Large intestine (tissue), 3 donors: ENCODE results near the gene RIMBP2. TPM values are rescaled to one million over a fixed set of nuclear protein-coding genes. Genes with fewer than 3 reads are reported as not detected.
A peak's percentile ranks its signal among the peaks of the same experiment; 100 is the strongest.
"Not testable (repeated sequence)": the region's sequence is repeated elsewhere in the genome, so short reads cannot be mapped to it uniquely, and the experiment has no call there.

ENCODE experiments used
- DNase-seq, 2 donors: peaks; one replicate each; pipeline versions ENCODE4 v3.0.0 to v3.0.0-alpha.2; 2013
- H3K27ac ChIP-seq: one replicate; pipeline ENCODE4 v1.5.1; 2013; ENCODE audit warnings: low read length
- H3K27me3 ChIP-seq: 2 replicates; pipeline ENCODE4 v1.6.1; 2013; ENCODE audit warnings: low read length; ENCODE audit not compliant: control insufficient read depth, insufficient read depth
- H3K36me3 ChIP-seq: 2 replicates; pipeline ENCODE4 v1.6.1; 2013; ENCODE audit warnings: low read length; ENCODE audit not compliant: control insufficient read depth, insufficient read depth
- H3K4me1 ChIP-seq: one replicate; pipeline ENCODE4 v1.6.1; 2013; ENCODE audit warnings: low read length; ENCODE audit not compliant: control insufficient read depth, insufficient read depth
- H3K4me3 ChIP-seq: one replicate; pipeline ENCODE4 v1.5.1; 2013; ENCODE audit warnings: low read length
- H3K9me3 ChIP-seq: one replicate; pipeline ENCODE4 v1.6.1; 2013; ENCODE audit warnings: mild to moderate bottlenecking, low read depth, low read length, moderate library complexity; ENCODE audit not compliant: control insufficient read depth
- WGBS: methylation state at CpG from one replicate; pipeline ENCODE4 v1.1.5; 2013; ENCODE audit warnings: low lambda C conversion rate; ENCODE audit not compliant: insufficient coverage; 5-methylcytosine and 5-hydroxymethylcytosine counted together
- polyA plus RNA-seq: library from polyadenylated mRNA; unstranded; fragments of 120-200 nt; gene quantifications from one replicate; pipeline ENCODE4 v1.2.1, GENCODE V29; 2013

Gene RIMBP2
- polyA plus RNA-seq, 1 donor, result 22.7 TPM

GRCh38 chr12:130752037-130752436 is 35.9 kb upstream of the RIMBP2 start:
- DNase-seq, H3K27ac ChIP-seq, H3K4me3 ChIP-seq, H3K4me1 ChIP-seq, H3K9me3 ChIP-seq, H3K36me3 ChIP-seq, H3K27me3 ChIP-seq: not testable (repeated sequence)
- WGBS, result no CpG with 5 or more reads among the region's 11 CpGs

GRCh38 chr12:130748786-130749185 is 32.7 kb upstream of the RIMBP2 start:
- DNase-seq, result no peak
- Histone ChIP-seq H3K27ac (no peak overlapping the region), H3K4me3 (no peak overlapping the region), H3K9me3 (no peaks in the 10 kb centered on the region), H3K4me1 (no peaks in the 10 kb centered on the region), H3K36me3 (no peaks in the 10 kb centered on the region), H3K27me3 (peaks cover 2% of the 10 kb centered on the region)
- no CpG with 5 or more reads among the region's 10 CpGs for WGBS

- Histone ChIP-seq H3K9me3 (no peaks in the 10 kb centered on the region), H3K4me1 (no peaks in the 10 kb centered on the region), H3K27me3 (peaks cover 2% of the 10 kb centered on the region), H3K36me3 (no peaks in the 10 kb centered on the region), H3K4me3 (no peak overlapping the region), H3K27ac (no peak overlapping the region)
- DNase-seq, result peak; percentile 56 to 62
- 18% methylated on average over 2 of the region's 13 CpGs for WGBS
Observed at GRCh38 chr12:130747867-130748740, 32.0 kb upstream of the RIMBP2 start.

GRCh38 chr12:130746546-130746945 is 30.4 kb upstream of the RIMBP2 start:
- no peak for DNase-seq
- WGBS, result no CpG with 5 or more reads among the region's 9 CpGs
- no peak overlapping the region for H3K27ac ChIP-seq
- no peaks in the 10 kb centered on the region for H3K9me3 ChIP-seq
- no peaks in the 10 kb centered on the region for H3K36me3 ChIP-seq
- peaks cover 2% of the 10 kb centered on the region for H3K27me3 ChIP-seq
- no peaks in the 10 kb centered on the region for H3K4me1 ChIP-seq
- H3K4me3 ChIP-seq, result no peak overlapping the region

GRCh38 chr12:130745921-130746320 is 29.8 kb upstream of the RIMBP2 start:
- no peak overlapping the region for H3K4me3 ChIP-seq
- 90% methylated on average over 2 of the region's 4 CpGs for WGBS
- H3K36me3 ChIP-seq, result no peaks in the 10 kb centered on the region
- DNase-seq, result no peak
- H3K27ac ChIP-seq, result no peak overlapping the region
- H3K9me3 ChIP-seq, result no peaks in the 10 kb centered on the region
- H3K4me1 ChIP-seq, result no peaks in the 10 kb centered on the region
- peaks cover 2% of the 10 kb centered on the region for H3K27me3 ChIP-seq

- Histone ChIP-seq H3K9me3 (no peaks in the 10 kb centered on the region), H3K36me3 (no peaks in the 10 kb centered on the region), H3K4me3 (no peak overlapping the region), H3K4me1 (no peaks in the 10 kb centered on the region), H3K27me3 (peaks cover 2% of the 10 kb centered on the region), H3K27ac (no peak overlapping the region)
- no peak for DNase-seq
- WGBS, result no CpG with 5 or more reads among the region's 5 CpGs
Observed at GRCh38 chr12:130744274-130744673, 28.2 kb upstream of the RIMBP2 start.

GRCh38 chr12:130743606-130744005 is 27.5 kb upstream of the RIMBP2 start:
- Histone ChIP-seq H3K4me1 (no peaks in the 10 kb centered on the region), H3K9me3 (no peaks in the 10 kb centered on the region), H3K27me3 (peaks cover 2% of the 10 kb centered on the region), H3K36me3 (no peaks in the 10 kb centered on the region), H3K4me3 (no peak overlapping the region), H3K27ac (no peak overlapping the region)
- 86% methylated on average over 1 of the region's 5 CpGs for WGBS
- no peak for DNase-seq

GRCh38 chr12:130743176-130743575 is 27.1 kb upstream of the RIMBP2 start:
- no CpG with 5 or more reads among the region's 2 CpGs for WGBS
- no peak for DNase-seq
- H3K4me1 ChIP-seq, result no peaks in the 10 kb centered on the region
- no peak overlapping the region for H3K27ac ChIP-seq
- H3K9me3 ChIP-seq, result no peaks in the 10 kb centered on the region
- H3K4me3 ChIP-seq, result no peak overlapping the region
- H3K27me3 ChIP-seq, result peaks cover 2% of the 10 kb centered on the region
- no peaks in the 10 kb centered on the region for H3K36me3 ChIP-seq

GRCh38 chr12:130742716-130743115 is 26.6 kb upstream of the RIMBP2 start:
- Histone ChIP-seq H3K27me3 (no peaks in the 10 kb centered on the region), H3K9me3 (no peaks in the 10 kb centered on the region), H3K36me3 (no peaks in the 10 kb centered on the region), H3K4me1 (no peaks in the 10 kb centered on the region), H3K27ac (no peak overlapping the region), H3K4me3 (no peak overlapping the region)
- DNase-seq, result no peak
- no CpG with 5 or more reads among the region's 1 CpG for WGBS

- Histone ChIP-seq H3K36me3 (no peaks in the 10 kb centered on the region), H3K27ac (no peak overlapping the region), H3K4me1 (no peaks in the 10 kb centered on the region), H3K4me3 (no peak overlapping the region), H3K9me3 (no peaks in the 10 kb centered on the region), H3K27me3 (no peaks in the 10 kb centered on the region)
- DNase-seq, result no peak
- WGBS, result no CpG with 5 or more reads among the region's 12 CpGs
Observed at GRCh38 chr12:130742112-130742511, 26.0 kb upstream of the RIMBP2 start.

GRCh38 chr12:130739571-130739970 is 23.5 kb upstream of the RIMBP2 start:
- Histone ChIP-seq H3K27me3 (no peaks in the 10 kb centered on the region), H3K27ac (no peak overlapping the region), H3K4me1 (no peaks in the 10 kb centered on the region), H3K36me3 (no peaks in the 10 kb centered on the region), H3K4me3 (no peak overlapping the region), H3K9me3 (no peaks in the 10 kb centered on the region)
- WGBS, result 50% methylated on average over 2 of the region's 10 CpGs
- no peak for DNase-seq
